Mucosa of gallbladder (tissue), 1 donor: ENCODE results near the gene DNAH17. TPM values are rescaled to one million over a fixed set of nuclear protein-coding genes. Genes with fewer than 3 reads are reported as not detected.
A peak's percentile ranks its signal among the peaks of the same experiment; 100 is the strongest.

Source experiments
- DNase-seq: peaks from one replicate; pipeline ENCODE4 v3.0.0-alpha.2; 2020; ENCODE audit warnings: low spot score
- total RNA-seq: library from RNA; stranded (reverse); gene quantifications from one replicate; pipeline ENCODE4 v1.2.1, GENCODE V29; 2021
- donor health status: DM: no; HTN: no; CAD: no.

Gene DNAH17
- total RNA-seq, 1 donor from 2014 or later = not detected

- no peak for DNase-seq
Observed at GRCh38 chr17:78572239-78573205, 4.7 kb downstream of the DNAH17 start.

DNA sequence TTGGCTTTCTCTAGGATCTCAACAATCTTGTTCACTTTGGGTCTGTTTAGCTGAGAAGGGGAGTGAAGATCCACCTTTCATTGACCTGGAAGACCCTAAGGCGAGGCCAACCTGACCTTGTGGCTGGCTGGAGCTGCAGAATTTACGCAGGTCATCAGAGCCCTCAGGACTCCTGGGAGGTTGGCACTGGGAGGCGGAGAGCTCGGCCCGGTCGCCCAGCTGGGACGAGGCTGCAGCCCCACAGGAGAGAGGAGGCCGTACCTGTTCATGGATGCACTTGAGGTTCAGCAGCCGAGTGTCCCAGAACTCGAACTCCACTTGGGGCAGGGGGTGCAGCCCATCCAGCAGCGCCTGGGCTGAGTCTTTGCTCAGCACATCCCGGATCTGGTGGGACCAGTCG is 5.9 kb downstream of the DNAH17 start:
- DNase-seq = no peak

GRCh38 chr17:78568494-78569115 is 8.6 kb downstream of the DNAH17 start:
- DNase-seq = no peak

DNA sequence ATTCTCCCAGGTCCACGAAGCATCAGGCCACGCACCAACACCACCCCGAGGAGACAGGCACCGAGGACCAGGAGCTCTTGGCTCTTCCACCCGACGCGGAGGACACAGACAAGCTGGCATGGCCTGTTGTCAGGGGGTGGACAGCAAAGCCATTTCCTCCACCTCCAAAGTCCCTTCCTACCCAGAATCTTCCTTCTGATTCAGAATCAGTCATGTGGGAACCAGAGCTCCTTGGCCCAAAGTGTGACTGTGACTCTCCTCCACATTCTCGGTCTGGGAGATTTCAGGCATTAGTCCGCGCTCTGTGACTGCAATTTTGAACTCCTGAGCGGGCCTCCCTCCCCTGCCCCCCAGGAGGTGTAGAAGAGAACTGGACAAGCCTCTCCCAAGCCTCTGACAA is 9.2 kb downstream of the DNAH17 start:
- DNase-seq = no peak

GRCh38 chr17:78566947-78567346 is 10.2 kb downstream of the DNAH17 start:
- no peak for DNase-seq

GRCh38 chr17:78563189-78564145 is 13.7 kb downstream of the DNAH17 start:
- peak; percentile 44 for DNase-seq

DNA sequence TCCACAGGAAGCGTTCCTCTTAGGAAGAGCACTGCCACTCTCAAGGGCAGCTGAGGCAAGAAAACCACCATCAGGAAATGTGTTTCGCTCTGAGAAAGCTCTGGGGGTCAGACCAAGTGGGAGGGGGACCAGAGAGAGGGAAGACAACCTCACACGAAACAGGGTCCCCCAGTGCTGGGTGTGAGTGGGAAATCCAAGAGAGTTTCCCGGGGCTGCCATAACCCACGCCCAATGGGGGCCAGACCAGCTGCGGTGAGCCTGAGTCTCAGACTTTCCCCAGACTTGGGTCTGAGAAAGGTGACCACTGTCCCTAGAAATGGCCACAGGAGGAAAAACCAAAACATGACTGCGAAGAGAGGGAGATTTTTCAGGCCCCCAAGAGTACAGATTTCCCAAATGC is 14.5 kb downstream of the DNAH17 start:
- DNase-seq = no peak

DNA sequence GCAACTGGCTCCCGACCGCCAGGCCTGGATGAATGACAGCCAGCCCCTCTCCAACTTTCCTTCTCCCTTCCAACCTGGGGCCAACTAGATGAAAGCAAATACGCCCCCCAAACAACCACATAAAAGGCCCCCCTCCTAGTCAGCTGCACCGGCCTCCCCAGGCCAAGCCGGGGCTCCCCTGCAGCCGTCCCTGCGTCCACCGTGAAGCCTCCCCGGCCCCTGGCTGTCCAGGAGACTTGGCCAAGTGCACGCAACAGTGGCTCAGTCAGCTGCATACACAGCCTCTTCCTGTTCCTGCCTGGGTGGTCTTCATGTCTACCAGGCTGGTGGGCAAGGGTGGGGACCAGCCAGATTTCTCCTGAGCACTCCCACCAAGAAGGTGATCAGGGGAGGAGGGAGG is 16.0 kb downstream of the DNAH17 start:
- DNase-seq = no peak

DNA sequence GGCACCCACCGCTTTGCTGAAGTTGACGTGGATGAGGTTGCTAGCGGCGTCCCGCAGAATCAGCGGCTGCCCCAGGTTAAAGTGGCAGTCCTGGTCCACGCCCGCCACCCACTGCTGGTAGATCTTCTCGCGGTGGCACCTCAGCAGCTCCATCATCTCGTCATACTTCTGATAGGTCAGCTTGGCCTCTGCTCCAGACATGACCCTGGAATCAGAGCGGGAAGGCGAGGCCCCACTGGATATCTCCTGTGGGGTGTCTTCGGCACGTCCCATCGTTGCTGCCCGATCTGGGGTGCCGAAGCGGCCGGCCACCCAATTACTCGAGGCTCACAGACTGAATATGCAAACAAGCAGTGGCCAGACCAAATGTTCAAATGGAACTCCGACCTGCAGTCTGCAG is 16.5 kb downstream of the DNAH17 start:
- DNase-seq = no peak

GRCh38 chr17:78559749-78560368 is 17.3 kb downstream of the DNAH17 start:
- DNase-seq = no peak

- DNase-seq = no peak
Observed at GRCh38 chr17:78558989-78559388, 18.2 kb downstream of the DNAH17 start.

DNA sequence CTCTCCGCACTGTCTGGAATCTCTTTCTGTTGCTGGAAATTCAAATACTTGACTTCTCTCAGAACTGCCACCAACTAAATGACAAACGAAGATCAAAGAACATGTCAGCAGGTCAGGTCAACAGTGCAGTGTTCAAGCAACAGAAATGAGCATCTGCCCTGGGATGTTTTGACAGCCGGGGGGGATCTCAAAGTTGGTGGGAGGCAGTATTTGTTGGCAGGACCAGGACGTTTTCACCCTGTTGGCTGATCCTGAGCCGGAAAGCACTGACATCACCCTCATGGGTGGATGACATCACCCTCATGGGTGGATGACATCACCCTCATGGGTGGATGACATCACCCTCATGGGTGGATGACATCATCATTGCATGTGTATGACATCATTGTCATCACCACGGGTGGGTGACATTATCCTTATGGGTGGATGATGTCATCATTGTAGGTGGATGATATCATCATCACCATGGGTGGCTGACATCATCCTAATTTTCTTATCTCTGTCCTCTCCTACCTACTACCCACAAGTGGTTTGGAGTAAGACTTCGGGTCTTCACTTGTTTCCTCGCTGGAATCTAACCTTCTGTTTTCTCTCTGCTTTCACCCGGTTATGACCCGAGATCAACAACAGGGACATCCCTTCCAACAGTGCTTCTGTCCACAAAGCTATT is 18.9 kb downstream of the DNAH17 start:
- DNase-seq = no peak

GRCh38 chr17:78557598-78558039 is 19.6 kb downstream of the DNAH17 start:
- no peak for DNase-seq

GRCh38 chr17:78556812-78557211 is 20.4 kb downstream of the DNAH17 start:
- DNase-seq = no peak

DNA sequence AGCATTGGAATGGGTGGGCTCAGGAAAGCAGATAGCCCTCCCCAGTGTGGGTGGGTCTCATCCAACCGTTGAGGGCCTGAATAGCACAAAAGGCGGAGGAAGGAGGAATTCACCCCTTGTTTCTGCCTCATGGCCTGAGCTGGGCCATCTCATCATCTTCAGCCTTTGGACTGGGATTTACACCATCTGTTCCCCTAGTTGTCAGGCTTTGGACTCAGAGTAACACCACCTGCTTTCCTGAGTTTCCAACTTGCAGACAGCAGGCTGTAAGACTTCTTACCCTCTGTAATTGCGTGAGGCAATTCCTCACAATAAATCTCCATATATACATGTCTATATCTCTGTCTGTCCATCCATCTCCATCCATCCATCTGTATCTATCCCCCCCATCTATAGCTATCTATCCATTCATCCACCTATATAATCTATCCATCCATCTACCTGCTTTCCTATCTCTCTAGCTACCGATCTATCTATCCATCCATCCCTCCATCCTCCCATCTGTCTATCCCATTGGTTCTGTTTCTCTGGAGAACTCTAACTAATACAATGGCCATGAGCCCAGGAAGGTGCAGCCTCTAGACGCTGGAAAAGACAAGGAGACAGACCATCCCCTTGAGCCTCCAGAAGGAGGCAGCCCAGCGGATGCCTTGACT is 21.3 kb downstream of the DNAH17 start:
- no peak for DNase-seq

GRCh38 chr17:78550464-78550863 is 26.7 kb downstream of the DNAH17 start:
- no peak for DNase-seq

DNA sequence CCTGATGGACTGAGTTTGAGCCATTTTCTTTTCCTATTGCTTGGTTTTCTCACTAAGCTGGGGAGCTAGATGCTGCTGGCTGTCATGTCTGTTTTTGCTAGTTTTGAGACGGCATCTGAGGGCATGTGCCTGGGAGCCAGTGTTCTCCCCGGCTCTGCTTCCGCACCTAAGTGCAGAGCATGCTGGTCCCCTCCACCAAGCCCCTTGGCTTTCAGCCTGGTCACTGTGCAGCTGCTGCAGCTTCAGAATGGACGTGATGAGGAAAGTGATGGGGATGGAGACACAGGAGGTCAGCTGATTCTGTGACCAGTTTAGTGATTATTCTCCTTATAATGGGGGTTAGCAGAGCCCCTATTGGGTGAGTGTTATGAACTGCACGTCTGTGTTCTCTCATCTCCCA is 28.5 kb downstream of the DNAH17 start:
- no peak for DNase-seq

DNA sequence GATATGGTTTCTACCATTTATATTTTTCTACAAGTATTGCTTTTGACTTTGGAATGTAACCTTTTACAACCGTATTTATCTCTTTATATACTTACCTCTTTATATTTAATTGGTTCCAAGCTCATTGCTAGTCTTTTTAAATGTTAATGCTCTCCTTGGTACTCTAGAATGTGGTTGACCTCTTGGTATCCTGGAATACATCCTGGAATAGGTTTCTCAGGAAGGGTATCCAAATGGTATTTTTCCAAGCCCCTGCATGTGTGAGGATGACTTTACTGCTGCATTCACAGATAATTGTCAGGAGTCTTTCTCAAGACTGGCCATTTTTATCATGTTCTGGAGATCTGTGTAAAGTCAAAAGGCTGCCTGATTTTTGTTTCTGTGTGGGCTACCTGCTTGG is 30.2 kb downstream of the DNAH17 start:
- no peak for DNase-seq

DNA sequence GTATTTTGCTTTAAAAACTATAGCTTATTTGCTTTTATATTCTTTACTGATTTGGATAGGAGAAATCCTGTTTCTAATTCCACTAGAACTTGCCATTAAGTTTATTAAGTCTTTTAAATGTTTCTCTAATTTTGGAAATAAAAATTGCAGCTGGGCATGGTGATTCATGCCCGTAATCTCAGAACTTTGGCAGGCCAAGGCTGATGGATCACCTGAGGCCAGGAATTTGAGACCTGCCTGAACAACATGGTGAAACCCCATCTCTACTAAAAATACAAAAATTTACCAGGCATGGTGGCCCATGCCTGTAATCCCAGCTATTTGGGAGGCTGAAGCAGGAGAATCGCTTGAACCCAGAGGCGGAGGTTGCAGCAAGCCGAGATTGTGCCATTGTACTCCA is 30.7 kb downstream of the DNAH17 start:
- DNase-seq = no peak
